Gastroesophageal sphincter (tissue), 4 donors: ENCODE measurements around the gene GNA14. TPM values are rescaled to one million over a fixed set of nuclear protein-coding genes. Genes with fewer than 3 reads are reported as not detected.

Source experiments
- ATAC-seq: fragments of 150-250 bp; one replicate; pipeline ENCODE4 v1.9.1; 2016; ENCODE audit warnings: mild to moderate bottlenecking, moderate library complexity
- H3K27ac ChIP-seq, 4 donors: fragments of 200-600 bp; sonication (generic) in 3 of 4; 1 replicate in 3 of 4; 2 replicates in 1 of 4; pipeline ENCODE4 v1.5.1; 2016 to 2019
- H3K27me3 ChIP-seq: fragments of 200-600 bp; sonication (generic); one replicate; pipeline ENCODE4 v1.5.1; 2019
- H3K36me3 ChIP-seq, 2 donors: fragments of 200-600 bp; sonication (generic); one replicate each; pipeline ENCODE4 v1.5.1; 2019; ENCODE audit warnings: control low read depth in 1 of 2
- H3K4me1 ChIP-seq, 3 donors: fragments of 200-600 bp; sonication (generic); 1 replicate in 2 of 3; 2 replicates in 1 of 3; pipeline ENCODE4 v1.5.1; 2016 to 2019; ENCODE audit warnings: control low read depth in 2 of 3
- H3K4me3 ChIP-seq, 2 donors: fragments of 200-600 bp; sonication (generic); one replicate each; pipeline ENCODE4 v1.5.1; 2019; ENCODE audit warnings: mild to moderate bottlenecking in 1 of 2, moderate library complexity in 1 of 2
- H3K9me3 ChIP-seq, 3 donors: fragments of 200-600 bp; sonication (generic); one replicate each; pipeline ENCODE4 v1.5.1; 2017 to 2019; ENCODE audit warnings: control low read depth in 2 of 3
- EP300 ChIP-seq: sonication (generic); formaldehyde crosslinking; IDR thresholded peaks from one replicate; pipeline ENCODE4 v1.6.1; 2017; ENCODE audit warnings: antibody characterized with exemption, mild to moderate bottlenecking
- POLR2A ChIP-seq, 2 donors: fragments of 450-650 bp; IDR thresholded peaks; one replicate each; pipeline ENCODE4 v1.6.1; 2017; ENCODE audit warnings: antibody characterized with exemption in 2 of 2, mild to moderate bottlenecking in 2 of 2, moderate library complexity in 1 of 2
- POLR2AphosphoS5 ChIP-seq: sonication (generic); formaldehyde crosslinking; IDR thresholded peaks from one replicate; pipeline ENCODE4 v1.6.1; 2017; ENCODE audit warnings: antibody characterized with exemption
- WGBS, 2 donors: methylation state at CpG; one replicate each; pipeline ENCODE4 v1.1.5; 2018; ENCODE audit warnings: low coverage in 1 of 2; 5-methylcytosine and 5-hydroxymethylcytosine counted together
- total RNA-seq, 4 donors: library from RNA; depleted of rRNA; stranded (reverse); fragments of >200 nt; gene quantifications; one replicate each; pipeline ENCODE4 v1.1.0, GENCODE V29; 2016
- TF ChIP-seq, protein P1 (sequence below), 4 experiments: fragments of 200-600 bp in 2 of 4; fragments of 450-650 bp in 2 of 4; sonication (generic) in 1 of 4; IDR thresholded peaks; one replicate each; pipeline ENCODE4 v1.5.1; 2017 to 2019; ENCODE audit warnings: antibody characterized with exemption in 4 of 4, mild to moderate bottlenecking in 2 of 4, moderate library complexity in 2 of 4

GNA14 gene
- total RNA-seq, 4 donors from 2014 or later: 3.9 to 6.4 (median 5.1) TPM

DNA sequence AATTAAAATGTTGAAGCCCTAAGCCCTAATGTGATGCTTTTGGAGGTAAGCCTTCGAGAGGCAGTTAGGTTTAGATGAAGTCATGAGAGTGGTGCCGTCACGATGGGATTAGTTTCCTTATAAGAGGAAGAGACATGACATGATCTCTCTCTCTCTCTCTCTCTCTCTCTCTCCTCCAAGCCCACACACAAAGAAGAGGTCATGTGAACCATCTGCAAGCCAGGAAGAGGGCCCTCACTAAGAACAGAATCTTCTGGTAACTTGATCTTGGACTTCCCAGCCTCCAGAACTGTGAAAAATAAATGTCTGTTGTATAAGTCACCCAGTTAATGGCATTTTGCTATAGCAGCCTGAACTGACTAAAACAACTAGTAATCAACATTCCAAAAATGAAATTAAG, 175.5 kb downstream of the GNA14 start:
- H3K4me3 ChIP-seq: no peak overlapping the region
- no peaks in the 10 kb centered on the region for H3K36me3 ChIP-seq
- WGBS, 2 donors: 57 to 63% methylated on average over 1 to 3 of the region's 3 CpGs
- H3K9me3 ChIP-seq: peaks cover 0 to 13% (median 0%) of the 10 kb centered on the region in 3 donors
- no peak overlapping the region for H3K27ac ChIP-seq
- H3K27me3 ChIP-seq: no peaks in the 10 kb centered on the region
- TF ChIP-seq POLR2AphosphoS5 (no peak), POLR2A (IDR thresholded peaks at IDR 0.05) (no peak), EP300 (no peak)
- TF ChIP-seq, protein P1, sequence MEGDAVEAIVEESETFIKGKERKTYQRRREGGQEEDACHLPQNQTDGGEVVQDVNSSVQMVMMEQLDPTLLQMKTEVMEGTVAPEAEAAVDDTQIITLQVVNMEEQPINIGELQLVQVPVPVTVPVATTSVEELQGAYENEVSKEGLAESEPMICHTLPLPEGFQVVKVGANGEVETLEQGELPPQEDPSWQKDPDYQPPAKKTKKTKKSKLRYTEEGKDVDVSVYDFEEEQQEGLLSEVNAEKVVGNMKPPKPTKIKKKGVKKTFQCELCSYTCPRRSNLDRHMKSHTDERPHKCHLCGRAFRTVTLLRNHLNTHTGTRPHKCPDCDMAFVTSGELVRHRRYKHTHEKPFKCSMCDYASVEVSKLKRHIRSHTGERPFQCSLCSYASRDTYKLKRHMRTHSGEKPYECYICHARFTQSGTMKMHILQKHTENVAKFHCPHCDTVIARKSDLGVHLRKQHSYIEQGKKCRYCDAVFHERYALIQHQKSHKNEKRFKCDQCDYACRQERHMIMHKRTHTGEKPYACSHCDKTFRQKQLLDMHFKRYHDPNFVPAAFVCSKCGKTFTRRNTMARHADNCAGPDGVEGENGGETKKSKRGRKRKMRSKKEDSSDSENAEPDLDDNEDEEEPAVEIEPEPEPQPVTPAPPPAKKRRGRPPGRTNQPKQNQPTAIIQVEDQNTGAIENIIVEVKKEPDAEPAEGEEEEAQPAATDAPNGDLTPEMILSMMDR (IDR thresholded peaks at IDR 0.05): no peak
- no peak for ATAC-seq
- H3K4me1 ChIP-seq: no peaks in the 10 kb centered on the region

GRCh38 chr9:77471572-77471971, 176.6 kb downstream of the GNA14 start:
- Histone ChIP-seq H3K27ac (no peak overlapping the region), H3K4me3 (no peak overlapping the region), H3K27me3 (no peaks in the 10 kb centered on the region), H3K4me1 (no peaks in the 10 kb centered on the region), H3K9me3 (peaks cover 0 to 8% (median 0%) of the 10 kb centered on the region in 3 donors), H3K36me3 (no peaks in the 10 kb centered on the region)
- ATAC-seq: no peak
- TF ChIP-seq EP300 (no peak), POLR2A (IDR thresholded peaks at IDR 0.05) (no peak), POLR2AphosphoS5 (no peak)
- TF ChIP-seq, protein P1 (IDR thresholded peaks at IDR 0.05): no peak
- 89 to 96% methylated on average over 3 of the region's 3 CpGs for whole genome bisulfite sequencing, 2 donors

DNA sequence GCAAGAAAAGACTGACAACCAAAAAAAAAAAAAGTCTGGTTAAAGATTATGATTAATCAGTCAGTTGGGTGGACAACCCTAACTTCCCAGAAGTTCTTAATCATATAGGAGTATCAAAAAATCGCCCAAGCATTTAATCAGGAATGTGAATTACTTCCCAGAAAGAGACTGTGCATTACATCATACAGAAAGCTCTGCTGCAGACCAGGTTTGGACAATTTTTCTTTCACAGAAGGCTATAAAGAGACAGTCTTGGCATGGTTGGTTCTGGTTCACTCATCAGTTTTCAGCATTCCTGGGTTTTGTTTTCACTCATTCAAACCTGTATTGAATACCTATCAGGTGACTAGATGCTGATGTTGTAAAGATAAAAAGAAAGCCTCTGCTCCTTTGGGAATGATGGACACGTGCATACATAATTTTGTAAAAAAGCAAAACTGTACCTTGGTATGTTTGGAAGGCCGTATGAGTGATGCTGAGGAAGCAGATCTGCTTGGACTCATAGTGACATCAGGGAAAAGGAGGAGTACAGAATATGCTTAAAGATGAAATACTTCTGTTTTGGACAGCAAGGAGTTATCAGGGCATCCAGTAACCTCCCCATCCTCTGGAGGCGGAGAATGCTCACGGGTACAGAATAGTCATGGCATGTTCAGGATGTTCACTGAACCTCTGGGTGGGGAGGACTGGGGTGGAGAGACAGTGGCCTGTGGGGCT, 178.4 kb downstream of the GNA14 start:
- 63 to 69% methylated on average over 5 of the region's 5 CpGs for WGBS, 2 donors
- Histone ChIP-seq H3K4me3 (no peak overlapping the region), H3K4me1 (no peaks in the 10 kb centered on the region), H3K9me3 (peaks cover 0 to 8% (median 0%) of the 10 kb centered on the region in 3 donors), H3K27ac (no peak overlapping the region), H3K36me3 (no peaks in the 10 kb centered on the region), H3K27me3 (no peaks in the 10 kb centered on the region)
- ATAC-seq: no peak
- TF ChIP-seq, protein P1 (IDR thresholded peaks at IDR 0.05): no peak
- TF ChIP-seq POLR2AphosphoS5: no peak
- TF ChIP-seq EP300: no peak
- no peak for TF ChIP-seq POLR2A (IDR thresholded peaks at IDR 0.05)

DNA sequence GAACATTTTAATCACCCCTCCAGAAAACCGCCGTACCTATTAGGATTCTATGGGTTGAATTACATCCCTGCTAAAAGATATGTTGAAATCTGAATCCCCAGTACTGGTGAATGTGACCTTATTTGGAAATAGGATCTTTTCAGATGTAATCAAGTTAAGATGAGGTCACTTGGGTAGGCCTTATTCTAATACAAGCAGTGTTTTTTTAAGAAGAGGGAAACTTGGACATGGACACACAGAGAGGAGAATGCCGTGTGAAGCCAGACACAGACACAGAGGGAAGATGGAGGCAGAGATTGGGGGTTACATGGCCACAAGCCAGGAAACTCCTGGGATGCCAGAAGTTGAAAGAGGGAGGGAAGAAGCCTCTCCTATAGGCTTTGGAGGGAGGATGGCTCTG, 183.5 kb downstream of the GNA14 start:
- Histone ChIP-seq H3K4me3 (no peak overlapping the region), H3K9me3 (no peaks in the 10 kb centered on the region), H3K27me3 (no peaks in the 10 kb centered on the region), H3K36me3 (no peaks in the 10 kb centered on the region), H3K27ac (no peak overlapping the region), H3K4me1 (no peaks in the 10 kb centered on the region)
- no peak for ATAC-seq
- WGBS, 2 donors: 55 to 88% methylated on average over 3 of the region's 3 CpGs
- TF ChIP-seq, protein P1 (IDR thresholded peaks at IDR 0.05): no peak
- no peak for TF ChIP-seq POLR2AphosphoS5
- no peak for TF ChIP-seq EP300
- no peak for TF ChIP-seq POLR2A (IDR thresholded peaks at IDR 0.05)

- 37 to 72% methylated on average over 3 of the region's 3 CpGs for WGBS, 2 donors
- TF ChIP-seq POLR2AphosphoS5 (no peak), EP300 (no peak), POLR2A (IDR thresholded peaks at IDR 0.05) (no peak)
- TF ChIP-seq, protein P1 (IDR thresholded peaks at IDR 0.05): no peak
- H3K9me3 ChIP-seq: no peaks in the 10 kb centered on the region
- no peaks in the 10 kb centered on the region for H3K36me3 ChIP-seq
- no peak overlapping the region for H3K4me3 ChIP-seq
- H3K27me3 ChIP-seq: no peaks in the 10 kb centered on the region
- peak; percentile 41 for ATAC-seq
- H3K4me1 ChIP-seq: peaks cover 0 to 2% (median 0%) of the 10 kb centered on the region in 3 donors
- H3K27ac ChIP-seq: no peak overlapping the region
Measured at GRCh38 chr9:77463151-77463550, 185.0 kb downstream of the GNA14 start.
